Tibial nerve (tissue), 4 donors: ENCODE results near the gene SCAMP4. TPM values are rescaled to one million over a fixed set of nuclear protein-coding genes. Genes with fewer than 3 reads are reported as not detected.

Experiments
- DNase-seq, 2 donors: peaks; one replicate each; pipeline ENCODE4 v3.0.0-alpha.2; 2019; ENCODE audit warnings: low spot score in 2 of 2
- H3K27ac ChIP-seq, 4 donors: fragments of 200-600 bp; sonication (generic) in 3 of 4; one replicate each; pipeline ENCODE4 v1.5.1; 2017 to 2019; ENCODE audit warnings: mild to moderate bottlenecking in 1 of 4
- H3K27me3 ChIP-seq, 2 donors: fragments of 200-600 bp; sonication (generic) in 1 of 2; one replicate each; pipeline versions ENCODE4 v1.5.1 to v1.6.0; 2017 to 2019
- H3K36me3 ChIP-seq, 3 donors: fragments of 200-600 bp; sonication (generic); one replicate each; pipeline ENCODE4 v1.5.1; 2018 to 2019
- H3K4me1 ChIP-seq, 4 donors: fragments of 200-600 bp; sonication (generic) in 3 of 4; one replicate each; pipeline ENCODE4 v1.5.1; 2017 to 2019
- H3K4me3 ChIP-seq, 4 donors: fragments of 200-600 bp; sonication (generic) in 3 of 4; one replicate each; pipeline ENCODE4 v1.5.1; 2017 to 2019; ENCODE audit warnings: mild to moderate bottlenecking in 1 of 4, moderate library complexity in 1 of 4
- H3K9me3 ChIP-seq, 4 donors: fragments of 200-600 bp; sonication (generic) in 3 of 4; one replicate each; pipeline ENCODE4 v1.5.1; 2017 to 2019
- CTCF ChIP-seq, 5 experiments: fragments of 200-600 bp in 3 of 5; fragments of 450-650 bp in 2 of 5; sonication (generic) in 3 of 5; IDR thresholded peaks; one replicate each; pipeline ENCODE4 v1.5.1; 2016 to 2019; ENCODE audit warnings: antibody characterized with exemption in 5 of 5, mild to moderate bottlenecking in 3 of 5, moderate library complexity in 2 of 5
- EP300 ChIP-seq, 2 donors: sonication (generic); formaldehyde crosslinking; IDR thresholded peaks; one replicate each; pipeline ENCODE4 v1.6.1; 2017; ENCODE audit warnings: antibody characterized with exemption in 2 of 2, mild to moderate bottlenecking in 1 of 2
- POLR2A ChIP-seq, 2 donors: fragments of 450-650 bp; IDR thresholded peaks; one replicate each; pipeline ENCODE4 v1.6.1; 2017; ENCODE audit warnings: antibody characterized with exemption in 2 of 2, mild to moderate bottlenecking in 2 of 2, moderate library complexity in 2 of 2
- WGBS, 2 donors: methylation state at CpG; one replicate each; pipeline ENCODE4 v1.1.5; 2018; 5-methylcytosine and 5-hydroxymethylcytosine counted together
- total RNA-seq, 4 donors: library from RNA; depleted of rRNA; stranded (reverse); fragments of >200 nt; gene quantifications; one replicate each; pipeline ENCODE4 v1.1.0, GENCODE V29; 2016

SCAMP4 gene
- total RNA-seq, 4 donors from 2014 or later, result 34.7 to 65.7 (median 56.2) TPM

DNA sequence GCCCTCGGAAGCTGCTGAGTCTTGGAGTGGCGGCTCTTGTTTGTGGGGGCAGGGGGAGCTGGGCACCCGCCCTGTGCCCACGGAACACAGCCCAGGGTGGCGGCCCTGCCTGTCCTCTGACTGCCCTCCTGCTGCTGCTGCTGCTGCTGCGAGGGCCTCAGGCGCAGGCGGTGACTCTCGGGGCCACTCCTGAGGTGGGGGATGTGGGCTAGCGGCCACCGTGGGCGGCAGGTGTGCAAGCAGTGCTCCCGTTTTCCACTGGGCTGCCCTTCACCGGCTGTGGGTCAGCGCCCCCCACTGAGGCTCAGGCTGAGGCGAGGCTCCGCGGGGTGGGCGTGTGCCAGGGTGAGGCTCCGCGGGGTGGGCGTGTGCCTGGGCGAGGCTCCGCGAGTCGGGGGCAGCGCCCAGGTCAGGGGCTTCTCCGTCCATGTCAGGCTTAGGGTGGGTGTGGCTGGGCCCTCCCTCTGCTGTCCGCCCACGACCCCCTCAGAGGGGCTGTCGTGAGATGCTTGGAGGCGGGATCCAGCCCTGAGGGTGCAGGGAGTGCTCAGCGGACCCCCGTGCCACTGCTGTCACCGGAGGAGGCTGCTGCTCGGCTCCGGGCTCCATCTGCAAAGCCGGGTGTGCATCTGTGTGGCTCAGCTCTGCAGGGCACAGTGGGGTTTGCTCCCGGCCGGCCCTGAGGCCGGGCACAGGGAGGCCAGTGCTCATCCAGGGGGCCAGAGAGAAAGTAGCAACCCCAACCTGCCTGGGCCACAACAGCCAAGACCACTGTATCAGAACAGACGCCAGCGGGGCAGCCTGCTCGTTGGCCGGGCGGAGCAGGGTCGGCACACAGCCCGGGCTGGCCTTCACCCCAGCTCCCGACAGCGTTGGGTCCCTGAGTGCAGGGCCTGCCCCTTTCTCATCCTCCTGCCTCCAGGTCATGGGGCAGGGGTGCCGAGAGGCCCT is 50.2 kb downstream of the SCAMP4 start:
- Histone ChIP-seq H3K4me1 (peaks cover 0 to 39% (median 3%) of the 10 kb centered on the region in 4 donors), H3K9me3 (no peaks in the 10 kb centered on the region), H3K4me3 (no peak overlapping the region), H3K27ac (peak overlapping the region in 1 of 4 donors; percentile 33), H3K36me3 (peaks cover 0 to 33% (median 4%) of the 10 kb centered on the region in 3 donors), H3K27me3 (no peaks in the 10 kb centered on the region)
- DNase-seq, result no peak
- TF ChIP-seq EP300 (IDR thresholded peaks at IDR 0.05), result no peak
- no peak for TF ChIP-seq POLR2A (IDR thresholded peaks at IDR 0.05)
- TF ChIP-seq CTCF (IDR thresholded peaks at IDR 0.05), result no peak
- WGBS, 2 donors, result 65 to 77% methylated on average over 18 to 25 of the region's 51 CpGs

DNA sequence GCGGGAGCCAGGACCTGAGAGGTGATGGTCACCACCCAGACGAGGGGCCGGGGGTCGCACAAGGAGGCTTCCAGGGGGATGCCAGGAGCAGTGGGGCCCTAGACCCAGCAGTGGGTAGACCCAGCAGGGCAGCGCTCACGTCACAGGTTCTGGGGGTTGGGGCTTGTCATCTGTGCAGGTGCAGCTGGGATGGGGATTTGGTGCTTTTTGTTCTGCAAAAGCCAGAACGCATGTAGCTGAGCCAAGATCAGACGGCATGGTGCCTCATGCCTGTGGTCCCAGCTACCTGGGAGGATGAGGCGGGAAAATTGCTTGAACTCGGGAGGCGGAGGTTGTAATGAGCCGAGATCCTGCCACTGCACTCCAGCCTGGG is 50.9 kb downstream of the SCAMP4 start:
- Histone ChIP-seq H3K4me1 (peaks cover 0 to 39% (median 3%) of the 10 kb centered on the region in 4 donors), H3K9me3 (no peaks in the 10 kb centered on the region), H3K27ac (no peak overlapping the region), H3K4me3 (no peak overlapping the region), H3K27me3 (no peaks in the 10 kb centered on the region), H3K36me3 (peaks cover 0 to 40% (median 4%) of the 10 kb centered on the region in 3 donors)
- WGBS, 2 donors, result 88 to 92% methylated on average over 8 of the region's 12 CpGs
- no peak for DNase-seq
- TF ChIP-seq POLR2A (IDR thresholded peaks at IDR 0.05), result no peak
- no peak for TF ChIP-seq EP300 (IDR thresholded peaks at IDR 0.05)
- TF ChIP-seq CTCF (IDR thresholded peaks at IDR 0.05), result no peak

- H3K4me3 ChIP-seq, result no peak overlapping the region
- no peak for TF ChIP-seq CTCF (IDR thresholded peaks at IDR 0.05)
- no peak for TF ChIP-seq EP300 (IDR thresholded peaks at IDR 0.05)
- TF ChIP-seq POLR2A (IDR thresholded peaks at IDR 0.05), result no peak
- no peaks in the 10 kb centered on the region for H3K27me3 ChIP-seq
- peaks cover 0 to 39% (median 3%) of the 10 kb centered on the region in 4 donors for H3K4me1 ChIP-seq
- peaks cover 0 to 42% (median 3%) of the 10 kb centered on the region in 3 donors for H3K36me3 ChIP-seq
- H3K27ac ChIP-seq, result peak overlapping the region in 1 of 4 donors; percentile 45
- WGBS, 2 donors, result 56 to 67% methylated on average over 23 to 28 of the region's 28 CpGs
- no peak for DNase-seq
- H3K9me3 ChIP-seq, result no peaks in the 10 kb centered on the region
Measured at GRCh38 chr19:1956868-1957492, 51.8 kb downstream of the SCAMP4 start.

DNA sequence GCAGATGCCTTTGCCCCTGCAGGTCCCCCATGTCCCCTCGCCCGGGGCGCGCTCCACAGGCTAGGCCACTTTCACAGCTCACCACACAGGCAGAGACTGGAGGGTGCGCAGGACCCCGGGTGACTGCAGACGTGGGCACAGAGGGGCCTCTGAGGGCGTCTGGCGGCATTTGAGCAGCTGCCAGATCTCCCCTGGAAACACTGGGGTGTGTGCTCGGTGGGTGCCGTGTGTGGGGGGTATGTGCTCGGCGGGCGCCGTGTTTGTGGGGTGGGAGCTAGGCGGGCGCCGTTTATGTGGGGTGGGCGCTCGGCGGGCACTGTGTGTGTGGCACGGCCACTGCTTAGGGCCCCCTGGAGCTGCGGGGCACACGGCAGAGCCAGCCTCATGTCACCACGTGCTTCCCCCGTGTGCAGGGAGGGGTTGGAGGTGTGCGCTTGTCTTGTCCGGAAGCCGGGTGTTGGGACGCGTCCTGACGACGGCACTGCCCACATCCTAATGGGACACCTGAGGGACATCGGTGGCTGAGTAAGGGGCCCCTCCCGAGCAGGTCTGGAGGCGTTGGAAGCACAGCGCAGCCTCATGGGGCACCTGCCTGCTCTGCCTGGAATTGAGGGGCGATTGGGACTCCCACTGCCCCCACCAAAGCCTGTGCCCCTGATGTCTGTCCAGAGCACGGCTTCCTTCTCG is 52.5 kb downstream of the SCAMP4 start:
- DNase-seq, result no peak
- Histone ChIP-seq H3K36me3 (peaks cover 0 to 42% (median 0%) of the 10 kb centered on the region in 3 donors), H3K27ac (peak overlapping the region in 1 of 4 donors; percentile 45), H3K9me3 (no peaks in the 10 kb centered on the region), H3K27me3 (no peaks in the 10 kb centered on the region), H3K4me1 (peaks cover 0 to 37% (median 3%) of the 10 kb centered on the region in 4 donors), H3K4me3 (no peak overlapping the region)
- WGBS, 2 donors, result 49 to 80% methylated on average over 14 to 40 of the region's 40 CpGs
- TF ChIP-seq CTCF (IDR thresholded peaks at IDR 0.05), result no peak
- no peak for TF ChIP-seq EP300 (IDR thresholded peaks at IDR 0.05)
- TF ChIP-seq POLR2A (IDR thresholded peaks at IDR 0.05), result no peak
